Glutamatergic neuron (in vitro differentiated cells): ENCODE data around the gene WDR76. TPM values are rescaled to one million over a fixed set of nuclear protein-coding genes. Genes with fewer than 3 reads are reported as not detected.

Source experiments
- DNase-seq: peaks from one replicate; pipeline ENCODE4 v3.0.0; 2022
- H3K27ac Mint-ChIP-seq: one replicate; pipeline ENCODE4 v1.8.0; 2020; ENCODE audit warnings: mild to moderate bottlenecking, mixed read lengths, inconsistent platforms; ENCODE audit not compliant: unreplicated experiment
- H3K27me3 Mint-ChIP-seq: one replicate; pipeline ENCODE4 v1.8.0; 2020; ENCODE audit warnings: mild to moderate bottlenecking, moderate library complexity, mixed read lengths, inconsistent platforms; ENCODE audit not compliant: unreplicated experiment
- H3K36me3 Mint-ChIP-seq: one replicate; pipeline ENCODE4 v1.8.0; 2020; ENCODE audit warnings: mild to moderate bottlenecking, mixed read lengths, inconsistent platforms; ENCODE audit not compliant: unreplicated experiment
- H3K4me1 Mint-ChIP-seq: one replicate; pipeline ENCODE4 v1.8.0; 2020; ENCODE audit warnings: mild to moderate bottlenecking, low read depth, mixed read lengths, inconsistent platforms; ENCODE audit not compliant: unreplicated experiment
- H3K4me3 Mint-ChIP-seq: one replicate; pipeline ENCODE4 v1.8.0; 2020; ENCODE audit warnings: mild to moderate bottlenecking, mixed read lengths, inconsistent platforms; ENCODE audit not compliant: unreplicated experiment
- H3K9me3 Mint-ChIP-seq: one replicate; pipeline ENCODE4 v1.8.0; 2020; ENCODE audit warnings: mild to moderate bottlenecking, moderate library complexity, mixed read lengths, inconsistent platforms; ENCODE audit not compliant: unreplicated experiment
- total RNA-seq: library from RNA; stranded (reverse); fragmentation: NEBNext Ultra II Directional; extraction: Animal tissue kit (Norgen Biotek cat#: 25700); gene quantifications from one replicate; pipeline ENCODE4 v1.2.1, GENCODE V29; 2021; ENCODE audit not compliant: unreplicated experiment
- TF ChIP-seq, protein P1 (sequence below): fragments of 200-600 bp; sonication (generic); IDR thresholded peaks from one replicate; pipeline ENCODE4 v1.5.0; 2021; ENCODE audit not compliant: partially characterized antibody, unreplicated experiment

WDR76 gene
- total RNA-seq, 1 donor from 2014 or later = 4.7 TPM

DNA sequence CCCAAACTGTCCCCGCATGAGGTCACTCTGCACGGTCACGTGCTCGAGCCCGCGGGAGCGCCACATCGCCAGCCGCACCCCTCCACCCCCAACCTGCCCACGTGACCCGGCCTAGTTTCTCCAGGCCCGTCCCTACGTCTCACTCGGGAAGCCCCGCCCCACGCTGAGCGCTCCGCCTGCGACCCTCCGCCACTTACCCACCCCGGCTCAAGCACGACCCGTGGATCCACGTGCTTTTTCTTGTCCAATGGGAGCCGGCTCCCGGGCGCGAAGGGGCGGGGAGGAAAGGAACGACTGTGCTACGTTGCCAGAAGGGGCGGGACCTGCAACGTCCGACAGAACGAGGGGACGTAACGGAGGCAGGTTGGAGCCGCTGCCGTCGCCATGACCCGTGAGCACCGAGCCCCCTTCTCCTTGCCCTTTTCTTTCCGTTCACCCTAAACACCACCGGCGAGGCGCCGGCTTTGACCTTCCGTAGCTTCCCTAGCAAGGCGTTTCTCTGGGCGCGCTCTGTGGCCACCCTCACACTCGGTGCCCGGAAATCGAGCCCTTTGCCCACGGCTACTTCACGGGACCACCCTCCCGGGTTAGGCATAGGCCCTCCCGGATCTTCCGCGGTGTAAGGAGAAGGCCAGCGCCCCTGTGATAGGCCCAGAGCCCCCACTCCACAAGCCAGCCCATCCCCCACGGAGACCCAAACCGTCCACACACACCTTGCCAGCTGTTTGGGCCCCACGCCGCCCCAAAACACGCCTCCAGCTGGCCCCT, 34.6 kb upstream of the WDR76 start, which contains the start of gene SERF2:
TSS of gene SERF2 (plus strand) at position 328 of the 768 bp plus-strand sequence. CDS start at position 385, 57 bp downstream.
- Mint-ChIP-seq H3K4me3 (peak within 1 kb of the TSS; percentile 87), H3K9me3 (peaks cover 16% of the 10 kb centered on the region), H3K36me3 (peaks cover 6% of the 10 kb centered on the region), H3K27ac (peak within 1 kb of the TSS; percentile 97), H3K4me1 (peaks cover 17% of the 10 kb centered on the region), H3K27me3 (peaks cover 4% of the 10 kb centered on the region)
- TF ChIP-seq, protein P1, sequence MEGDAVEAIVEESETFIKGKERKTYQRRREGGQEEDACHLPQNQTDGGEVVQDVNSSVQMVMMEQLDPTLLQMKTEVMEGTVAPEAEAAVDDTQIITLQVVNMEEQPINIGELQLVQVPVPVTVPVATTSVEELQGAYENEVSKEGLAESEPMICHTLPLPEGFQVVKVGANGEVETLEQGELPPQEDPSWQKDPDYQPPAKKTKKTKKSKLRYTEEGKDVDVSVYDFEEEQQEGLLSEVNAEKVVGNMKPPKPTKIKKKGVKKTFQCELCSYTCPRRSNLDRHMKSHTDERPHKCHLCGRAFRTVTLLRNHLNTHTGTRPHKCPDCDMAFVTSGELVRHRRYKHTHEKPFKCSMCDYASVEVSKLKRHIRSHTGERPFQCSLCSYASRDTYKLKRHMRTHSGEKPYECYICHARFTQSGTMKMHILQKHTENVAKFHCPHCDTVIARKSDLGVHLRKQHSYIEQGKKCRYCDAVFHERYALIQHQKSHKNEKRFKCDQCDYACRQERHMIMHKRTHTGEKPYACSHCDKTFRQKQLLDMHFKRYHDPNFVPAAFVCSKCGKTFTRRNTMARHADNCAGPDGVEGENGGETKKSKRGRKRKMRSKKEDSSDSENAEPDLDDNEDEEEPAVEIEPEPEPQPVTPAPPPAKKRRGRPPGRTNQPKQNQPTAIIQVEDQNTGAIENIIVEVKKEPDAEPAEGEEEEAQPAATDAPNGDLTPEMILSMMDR = no peak
- DNase-seq = peak; percentile 100

DNA sequence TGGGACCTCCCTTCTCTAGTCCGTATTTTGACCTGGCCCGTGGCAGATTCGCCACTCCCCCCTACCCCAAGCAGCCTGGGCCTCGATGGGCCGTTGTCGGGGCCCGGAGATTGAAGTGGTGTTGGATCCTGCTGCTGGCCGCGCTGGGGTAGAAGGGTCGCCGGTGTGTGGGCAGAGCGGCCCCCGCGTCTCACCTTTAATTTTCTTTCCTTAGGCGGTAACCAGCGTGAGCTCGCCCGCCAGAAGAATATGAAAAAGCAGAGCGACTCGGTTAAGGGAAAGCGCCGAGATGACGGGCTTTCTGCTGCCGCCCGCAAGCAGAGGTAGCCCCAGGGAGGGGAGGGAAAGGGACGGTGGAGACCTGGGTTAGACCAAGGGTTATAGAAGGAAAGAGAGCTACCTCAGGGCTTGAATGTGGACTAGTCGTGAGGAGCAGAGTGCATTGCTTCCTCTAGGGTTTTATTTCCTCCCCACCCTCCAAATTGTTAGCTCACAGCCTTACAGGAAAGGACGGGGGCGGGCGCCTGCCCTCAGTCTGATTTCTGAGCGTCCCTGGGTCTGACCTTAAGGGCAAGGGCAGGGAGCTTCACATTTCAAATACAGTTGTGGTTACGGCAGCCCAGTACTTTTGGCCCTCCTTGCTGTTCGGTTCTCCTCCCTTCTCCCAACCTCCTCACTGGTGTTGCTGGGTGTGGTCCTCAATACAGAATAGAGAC, 33.9 kb upstream of the WDR76 start:
- peaks cover 6% of the 10 kb centered on the region for H3K36me3 Mint-ChIP-seq
- H3K4me1 Mint-ChIP-seq = peaks cover 17% of the 10 kb centered on the region
- H3K9me3 Mint-ChIP-seq = peaks cover 16% of the 10 kb centered on the region
- H3K4me3 Mint-ChIP-seq = peak overlapping the region; percentile 87
- H3K27ac Mint-ChIP-seq = peak overlapping the region; percentile 97
- peaks cover 4% of the 10 kb centered on the region for H3K27me3 Mint-ChIP-seq
- no peak for DNase-seq
- TF ChIP-seq, protein P1 = no peak

DNA sequence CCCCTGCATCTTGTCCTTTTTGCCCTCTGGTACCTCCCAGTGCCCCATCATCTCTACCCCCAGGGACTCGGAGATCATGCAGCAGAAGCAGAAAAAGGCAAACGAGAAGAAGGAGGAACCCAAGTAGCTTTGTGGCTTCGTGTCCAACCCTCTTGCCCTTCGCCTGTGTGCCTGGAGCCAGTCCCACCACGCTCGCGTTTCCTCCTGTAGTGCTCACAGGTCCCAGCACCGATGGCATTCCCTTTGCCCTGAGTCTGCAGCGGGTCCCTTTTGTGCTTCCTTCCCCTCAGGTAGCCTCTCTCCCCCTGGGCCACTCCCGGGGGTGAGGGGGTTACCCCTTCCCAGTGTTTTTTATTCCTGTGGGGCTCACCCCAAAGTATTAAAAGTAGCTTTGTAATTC, 33.2 kb upstream of the WDR76 start:
- TF ChIP-seq, protein P1 = no peak

DNA sequence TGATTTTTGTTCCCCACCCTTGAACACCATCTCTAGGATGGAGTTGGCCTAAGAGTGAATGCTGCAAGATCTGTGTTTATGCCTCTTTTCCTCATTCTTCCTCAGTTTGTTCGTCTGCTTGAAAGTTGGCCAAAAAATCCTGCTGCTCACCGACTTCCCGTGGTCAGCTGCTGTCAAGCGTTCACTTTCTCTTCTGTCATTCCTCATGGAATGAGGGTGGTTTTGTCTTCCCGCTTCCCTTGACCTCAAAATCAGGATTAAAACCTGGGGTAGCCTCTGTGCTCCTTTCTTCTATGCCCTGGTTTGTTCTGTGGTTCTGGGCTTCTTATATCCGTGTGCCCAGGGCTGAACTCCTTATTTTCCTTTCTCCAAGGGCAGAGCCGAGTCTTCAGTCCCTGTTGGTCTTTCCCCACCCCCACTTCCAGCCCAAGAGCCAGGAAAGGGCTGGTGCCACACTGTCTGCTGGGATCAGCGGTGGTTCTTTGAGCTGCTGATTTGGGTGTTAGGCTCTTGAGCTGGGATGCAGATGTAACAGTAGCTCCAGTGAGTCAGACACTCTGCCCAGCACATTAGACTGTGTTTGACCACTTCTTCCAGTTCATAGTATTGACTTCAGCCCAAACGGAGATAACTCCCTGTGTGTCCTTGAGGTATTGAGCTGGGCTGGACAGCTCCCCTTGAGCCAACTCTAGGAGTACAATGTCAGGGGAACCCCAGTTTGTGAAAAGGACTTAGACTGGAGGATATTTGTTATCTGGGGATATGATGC, 32.3 kb upstream of the WDR76 start:
- TF ChIP-seq, protein P1 = no peak
- peaks cover 15% of the 10 kb centered on the region for H3K9me3 Mint-ChIP-seq
- no peak for DNase-seq
- H3K36me3 Mint-ChIP-seq = peaks cover 10% of the 10 kb centered on the region
- H3K27ac Mint-ChIP-seq = peak overlapping the region; percentile 54
- peaks cover 8% of the 10 kb centered on the region for H3K27me3 Mint-ChIP-seq
- H3K4me3 Mint-ChIP-seq = peak overlapping the region; percentile 87
- H3K4me1 Mint-ChIP-seq = peaks cover 22% of the 10 kb centered on the region

More for the DNA sequence above, 33.2 kb upstream of the WDR76 start:
- H3K4me1 Mint-ChIP-seq = peaks cover 21% of the 10 kb centered on the region
- peaks cover 4% of the 10 kb centered on the region for H3K27me3 Mint-ChIP-seq
- H3K36me3 Mint-ChIP-seq = peaks cover 10% of the 10 kb centered on the region
- DNase-seq = no peak
- H3K9me3 Mint-ChIP-seq = peaks cover 16% of the 10 kb centered on the region
- H3K27ac Mint-ChIP-seq = peak overlapping the region; percentile 97
- H3K4me3 Mint-ChIP-seq = peak overlapping the region; percentile 87
